Measurements from ENCODE around the gene TIAM1.

- TF ChIP-seq POLR2A (IDR thresholded peaks at IDR 0.05) (no peak), CTCF (IDR thresholded peaks at IDR 0.05) (no peak)
These were observed 153.5 kb downstream of the TIAM1 start for GRCh38 chr21:31190516-31190915.

All from heart left ventricle (tissue), 13 donors.